SK-N-MC (cell line): Measurements from ENCODE around the gene OR8B12.

Experiments
- EZH2 ChIP-seq: fragments of 200-600 bp; sonication (generic); IDR thresholded peaks from one replicate; pipeline ENCODE4 v1.6.1; 2017; ENCODE audit warnings: antibody characterized with exemption
- POLR2AphosphoS5 ChIP-seq: IDR thresholded peaks from 2 replicates; pipeline ENCODE4 v1.6.1; 2012; ENCODE audit warnings: mild to moderate bottlenecking, low read depth, low read length, borderline replicate concordance

GRCh38 chr11:124514131-124514530 lies 29.3 kb downstream of the OR8B12 start:
- TF ChIP-seq EZH2: no peak
- TF ChIP-seq POLR2AphosphoS5: no peak
